B cell (primary cell): Measurements from ENCODE around the gene THSD4. TPM values are rescaled to one million over a fixed set of nuclear protein-coding genes. Genes with fewer than 3 reads are reported as not detected.

ENCODE experiments used
- ATAC-seq: fragments of 200-7000 bp; cut with Tn5 transposase; one replicate; pipeline ENCODE4 v1.10.0; 2021; ENCODE audit warnings: low read depth, mild to moderate bottlenecking, moderate number of reproducible peaks, moderate library complexity
- CTCF ChIA-PET: fragments of 350-600 bp; sonication (Branson Sonifier 250); formaldehyde crosslinking; loops from one replicate; lab custom pipeline; 2021; ENCODE audit warnings: antibody characterized with exemption, inconsistent platforms; lab: Charles Lee
- POLR2A ChIA-PET: fragments of 350-600 bp; sonication (Branson Sonifier 250); formaldehyde crosslinking; loops from one replicate; lab custom pipeline; 2021; ENCODE audit warnings: antibody characterized with exemption; lab: Charles Lee
- DNase-seq: peaks from one replicate; pipeline ENCODE4 v3.0.0; 2013
- H2AFZ ChIP-seq: 2 replicates; pipeline ENCODE4 v1.6.1; 2012; ENCODE audit warnings: mild to moderate bottlenecking, low read depth, low read length; ENCODE audit not compliant: insufficient read depth, poor library complexity, severe bottlenecking
- H3K27ac ChIP-seq, 2 donors: 1 replicate in 1 of 2; 2 replicates in 1 of 2; pipeline ENCODE4 v1.5.1; 2012 to 2013; ENCODE audit warnings: low read length in 2 of 2, mild to moderate bottlenecking in 2 of 2, moderate library complexity in 1 of 2
- H3K27me3 ChIP-seq, 4 experiments: fragments of 200-600 bp in 1 of 4; sonication (generic) in 1 of 4; replicated peaks in 1 of 4; 1 replicate in 2 of 4; 2 replicates in 2 of 4; pipeline versions ENCODE4 v1.6.1 to v1.7.0; 2013 to 2016; ENCODE audit warnings: low read length in 3 of 4, mild to moderate bottlenecking in 2 of 4, mixed read lengths in 1 of 4, moderate library complexity in 1 of 4; ENCODE audit not compliant: insufficient read depth in 4 of 4, control insufficient read depth in 3 of 4; ENCODE audit errors: control extremely low read depth in 1 of 4
- H3K36me3 ChIP-seq, 2 experiments: replicated peaks in 1 of 2; 1 replicate in 1 of 2; 2 replicates in 1 of 2; pipeline versions ENCODE4 v1.6.1 to v1.7.1; 2013; ENCODE audit warnings: low read length in 1 of 2; ENCODE audit not compliant: insufficient read depth in 2 of 2, control insufficient read depth in 1 of 2; ENCODE audit errors: control extremely low read depth in 1 of 2, extremely low read depth in 1 of 2
- H3K4me1 ChIP-seq, 2 donors: fragments of 200-600 bp in 1 of 2; sonication (generic) in 1 of 2; 1 replicate in 1 of 2; 2 replicates in 1 of 2; pipeline versions ENCODE4 v1.5.1 to v1.6.1; 2013 to 2017; ENCODE audit warnings: low read length in 2 of 2; ENCODE audit not compliant: control insufficient read depth in 2 of 2, insufficient read depth in 2 of 2
- H3K4me2 ChIP-seq: replicated peaks from 2 replicates; pipeline ENCODE3; 2012; ENCODE audit warnings: mild to moderate bottlenecking, low read depth, low read length; ENCODE audit not compliant: poor library complexity, severe bottlenecking
- H3K4me3 ChIP-seq, 5 experiments: fragments of 200-600 bp in 1 of 5; sonication (generic) in 1 of 5; 1 replicate in 3 of 5; 2 replicates in 2 of 5; pipeline versions ENCODE4 v1.5.1 to v1.7.0; 2011 to 2016; ENCODE audit warnings: low read length in 4 of 5, mild to moderate bottlenecking in 4 of 5, low read depth in 2 of 5, control low read depth in 1 of 5, moderate library complexity in 1 of 5; ENCODE audit not compliant: insufficient read depth in 1 of 5; ENCODE audit errors: control extremely low read depth in 1 of 5, extremely low read depth in 1 of 5
- H3K79me2 ChIP-seq: fragments of 200-600 bp; sonication (generic); one replicate; pipeline ENCODE4 v1.6.0; 2016; ENCODE audit warnings: low read length; ENCODE audit not compliant: control insufficient read depth, insufficient read depth
- H3K9ac ChIP-seq: fragments of 200-600 bp; sonication (generic); 2 replicates; pipeline ENCODE4 v1.6.1; 2017; ENCODE audit warnings: mild to moderate bottlenecking, low read length, moderate library complexity
- H3K9me3 ChIP-seq, 3 donors: one replicate each; pipeline versions ENCODE4 v1.6.1 to v1.7.1; 2013; ENCODE audit warnings: low read length in 2 of 3; ENCODE audit not compliant: control insufficient read depth in 2 of 3, insufficient read depth in 1 of 3; ENCODE audit errors: control extremely low read depth in 1 of 3
- H4K20me1 ChIP-seq: 2 replicates; pipeline ENCODE4 v1.6.0; 2012; ENCODE audit warnings: mild to moderate bottlenecking, low read length; ENCODE audit not compliant: insufficient read depth, control insufficient read depth, poor library complexity, severe bottlenecking
- H3K27ac Mint-ChIP-seq: one replicate; pipeline ENCODE4 v1.8.0; 2021; ENCODE audit warnings: mixed read lengths
- H3K27me3 Mint-ChIP-seq: one replicate; pipeline ENCODE4 v1.8.0; 2021; ENCODE audit warnings: mixed read lengths
- H3K4me1 Mint-ChIP-seq: one replicate; pipeline ENCODE4 v1.8.0; 2021; ENCODE audit warnings: mixed read lengths
- H3K4me3 Mint-ChIP-seq: one replicate; pipeline ENCODE4 v1.8.0; 2021; ENCODE audit warnings: mixed read lengths
- H3K9me3 Mint-ChIP-seq: one replicate; pipeline ENCODE4 v1.8.0; 2022; ENCODE audit warnings: mixed read lengths; ENCODE audit not compliant: insufficient read depth
- CTCF ChIP-seq: fragments of 200-600 bp; IDR thresholded peaks from one replicate; pipeline ENCODE4 v1.8.0; 2022; ENCODE audit warnings: antibody characterized with exemption, mild to moderate bottlenecking
- EZH2 ChIP-seq: IDR thresholded peaks from 2 replicates; pipeline ENCODE4 v1.6.1; 2012; ENCODE audit warnings: borderline replicate concordance, low read depth, mild to moderate bottlenecking, moderate library complexity, low read length; ENCODE audit not compliant: insufficient read depth, poor library complexity, severe bottlenecking
- WGBS: methylation state at CpG from one replicate; pipeline ENCODE4 v1.1.5; 2013; ENCODE audit warnings: missing lambda C conversion rate; ENCODE audit not compliant: insufficient coverage; 5-methylcytosine and 5-hydroxymethylcytosine counted together
- intact Hi-C: fragments of 100-400 bp; cut with micrococcal nuclease; formaldehyde crosslinking; loops from one replicate; pipeline ENCODE4 v1.10.0; 2022
- polyA plus RNA-seq: library from polyadenylated mRNA; depleted of rRNA; stranded (reverse); fragments of >200 nt; gene quantifications from 2 replicates; pipeline ENCODE4 v1.2.3, GENCODE V29; 2012
- total RNA-seq, 2 donors: library from RNA; stranded (reverse); fragments of 120-200 nt in 1 of 2; gene quantifications; 1 replicate in 1 of 2; 2 replicates in 1 of 2; pipeline versions ENCODE4 v1.2.3 to v1.2.4, GENCODE V29; 2013 to 2022

THSD4 gene
- total and polyA plus RNA-seq, 2 donors (not counting 1 experiment from before 2014, with no cell fraction given): not detected

GRCh38 chr15:71436854-71437253 lies 321.6 kb downstream of the THSD4 start:
- Histone ChIP-seq H3K79me2 (no peaks in the 10 kb centered on the region), H3K4me2 (no peak overlapping the region), H3K9me3 (no peaks in the 10 kb centered on the region), H3K27me3 (no peaks in the 10 kb centered on the region), H3K9ac (no peak overlapping the region), H3K27ac (no peak overlapping the region), H4K20me1 (no peaks in the 10 kb centered on the region), H3K36me3 (no peaks in the 10 kb centered on the region), H3K4me3 (no peak overlapping the region), H2AFZ (no peak overlapping the region), H3K4me1 (no peaks in the 10 kb centered on the region)
- Mint-ChIP-seq H3K27me3 (peaks cover 3% of the 10 kb centered on the region), H3K27ac (no peak overlapping the region), H3K4me3 (no peak overlapping the region), H3K4me1 (no peaks in the 10 kb centered on the region), H3K9me3 (no peaks in the 10 kb centered on the region)
- WGBS: 93% methylated on average over 2 of the region's 3 CpGs
- intact Hi-C loops: no loop called here
- ChIA-PET POLR2A (no interaction called here), CTCF (no interaction called here)
- TF ChIP-seq CTCF: no peak
- TF ChIP-seq EZH2: no peak
- DNase-seq (no peak), ATAC-seq (no peak)

GRCh38 chr15:71437404-71437803 lies 322.1 kb downstream of the THSD4 start:
- no peak for ATAC-seq
- TF ChIP-seq EZH2 (no peak), CTCF (no peak)
- no peaks in the 10 kb centered on the region for H3K36me3 ChIP-seq
- H3K4me3 Mint-ChIP-seq: no peak overlapping the region
- no peaks in the 10 kb centered on the region for H3K4me1 Mint-ChIP-seq
- H3K27me3 Mint-ChIP-seq: peaks cover 3% of the 10 kb centered on the region
- no peaks in the 10 kb centered on the region for H3K9me3 Mint-ChIP-seq
- no peak overlapping the region for H3K9ac ChIP-seq
- H3K9me3 ChIP-seq: no peaks in the 10 kb centered on the region
- no peaks in the 10 kb centered on the region for H3K27me3 ChIP-seq
- H3K4me1 ChIP-seq: no peaks in the 10 kb centered on the region
- ChIA-PET POLR2A (no interaction called here), CTCF (no interaction called here)
- H3K4me3 ChIP-seq: no peak overlapping the region
- WGBS: 70% methylated on average over 2 of the region's 3 CpGs
- H3K27ac Mint-ChIP-seq: no peak overlapping the region
- DNase-seq: no peak
- H3K27ac ChIP-seq: no peak overlapping the region
- no peak overlapping the region for H3K4me2 ChIP-seq
- intact Hi-C loops: no loop called here
- no peaks in the 10 kb centered on the region for H3K79me2 ChIP-seq
- H4K20me1 ChIP-seq: no peaks in the 10 kb centered on the region
- no peak overlapping the region for H2AFZ ChIP-seq
